Loucy (cell line): ENCODE measurements around the gene DRD1.

ENCODE experiments used
- H2AFZ ChIP-seq: fragments of 200-600 bp; sonication (generic); 2 replicates; pipeline ENCODE4 v1.6.0; 2016; ENCODE audit warnings: antibody characterized with exemption, mild to moderate bottlenecking, low read length, moderate library complexity
- H3F3A ChIP-seq: fragments of 200-600 bp; 2 replicates; pipeline ENCODE4 v1.6.0; 2016; ENCODE audit warnings: antibody characterized with exemption, low read depth, mild to moderate bottlenecking
- H3K27me3 ChIP-seq: fragments of 200-600 bp; sonication (generic); 2 replicates; pipeline ENCODE4 v1.6.1; 2014; ENCODE audit warnings: low read length, mild to moderate bottlenecking; ENCODE audit not compliant: insufficient read depth, poor library complexity, severe bottlenecking
- H3K36me3 ChIP-seq: fragments of 200-600 bp; sonication (generic); 2 replicates; pipeline ENCODE4 v1.6.1; 2016; ENCODE audit warnings: low read length; ENCODE audit not compliant: insufficient read depth
- H3K4me1 ChIP-seq: fragments of 200-600 bp; sonication (generic); 2 replicates; pipeline ENCODE4 v1.5.1; 2014; ENCODE audit warnings: low read length, mild to moderate bottlenecking; ENCODE audit not compliant: insufficient read depth, poor library complexity, severe bottlenecking
- H3K4me2 ChIP-seq: fragments of 200-600 bp; sonication (generic); 2 replicates; pipeline ENCODE4 v1.6.0; 2014; ENCODE audit warnings: antibody characterized with exemption, low read length, low read depth, mild to moderate bottlenecking; ENCODE audit not compliant: poor library complexity, severe bottlenecking
- H3K4me3 ChIP-seq: fragments of 200-600 bp; sonication (generic); 2 replicates; pipeline ENCODE4 v1.5.1; 2014; ENCODE audit warnings: low read length, mild to moderate bottlenecking, mixed read lengths; ENCODE audit not compliant: poor library complexity, severe bottlenecking
- H3K79me2 ChIP-seq: fragments of 200-600 bp; sonication (generic); 2 replicates; pipeline ENCODE4 v1.6.1; 2014; ENCODE audit warnings: low read length; ENCODE audit not compliant: insufficient read depth
- H3K9ac ChIP-seq: fragments of 200-600 bp; sonication (generic); 2 replicates; pipeline ENCODE4 v1.6.0; 2014; ENCODE audit warnings: mild to moderate bottlenecking, low read depth, low read length, moderate library complexity; ENCODE audit not compliant: poor library complexity, severe bottlenecking
- H3K9me2 ChIP-seq: fragments of 200-600 bp; sonication (generic); replicated peaks from 2 replicates; pipeline ENCODE4 v1.6.1; 2016; ENCODE audit warnings: low read depth, low read length, mixed read lengths
- H3K9me3 ChIP-seq: fragments of 200-600 bp; sonication (generic); 2 replicates; pipeline ENCODE4 v1.6.1; 2014; ENCODE audit warnings: mild to moderate bottlenecking, antibody characterized with exemption, low read length, low read depth; ENCODE audit not compliant: insufficient read depth
- H4K20me1 ChIP-seq: fragments of 200-600 bp; sonication (generic); 2 replicates; pipeline ENCODE4 v1.6.0; 2014; ENCODE audit warnings: antibody characterized with exemption, low read length, mild to moderate bottlenecking; ENCODE audit not compliant: insufficient read depth, poor library complexity, severe bottlenecking
- CTCF ChIP-seq: fragments of 200-600 bp; sonication (generic); conservative IDR thresholded peaks from 2 replicates; pipeline ENCODE4 v1.5.1; 2014; ENCODE audit warnings: mild to moderate bottlenecking, antibody characterized with exemption, low read length
- EZH2phosphoT487 ChIP-seq: fragments of 200-600 bp; IDR thresholded peaks from 2 replicates; pipeline ENCODE4 v1.6.1; 2018; ENCODE audit warnings: antibody characterized with exemption, mild to moderate bottlenecking, moderate library complexity, borderline replicate concordance

DRD1 gene

GRCh38 chr5:175420383-175420782, 23.6 kb downstream of the DRD1 start:
- Histone ChIP-seq H3K9ac (no peak overlapping the region), H3F3A (no peaks in the 10 kb centered on the region), H4K20me1 (no peaks in the 10 kb centered on the region), H3K27me3 (no peaks in the 10 kb centered on the region), H3K4me1 (no peaks in the 10 kb centered on the region), H3K4me3 (no peak overlapping the region), H3K9me3 (no peaks in the 10 kb centered on the region), H3K36me3 (no peaks in the 10 kb centered on the region), H3K79me2 (no peaks in the 10 kb centered on the region), H3K4me2 (no peak overlapping the region), H3K9me2 (no peaks in the 10 kb centered on the region), H2AFZ (no peak overlapping the region)
- TF ChIP-seq CTCF, result no peak
- no peak for TF ChIP-seq EZH2phosphoT487

- Histone ChIP-seq H3K36me3 (no peaks in the 10 kb centered on the region), H3K4me2 (no peak overlapping the region), H3K4me1 (no peaks in the 10 kb centered on the region), H3K9me2 (no peaks in the 10 kb centered on the region), H3K9ac (no peak overlapping the region), H3F3A (no peaks in the 10 kb centered on the region), H3K27me3 (no peaks in the 10 kb centered on the region), H2AFZ (no peak overlapping the region), H3K9me3 (no peaks in the 10 kb centered on the region), H3K79me2 (no peaks in the 10 kb centered on the region), H3K4me3 (no peak overlapping the region), H4K20me1 (no peaks in the 10 kb centered on the region)
- TF ChIP-seq EZH2phosphoT487 (no peak), CTCF (no peak)
These were observed 25.7 kb downstream of the DRD1 start for GRCh38 chr5:175418251-175418650.

GRCh38 chr5:175417384-175417783, 26.6 kb downstream of the DRD1 start:
- Histone ChIP-seq H3K9me2 (no peaks in the 10 kb centered on the region), H3K36me3 (no peaks in the 10 kb centered on the region), H3K4me3 (no peak overlapping the region), H3F3A (no peaks in the 10 kb centered on the region), H3K9ac (no peak overlapping the region), H3K79me2 (no peaks in the 10 kb centered on the region), H3K4me1 (no peaks in the 10 kb centered on the region), H3K9me3 (no peaks in the 10 kb centered on the region), H3K4me2 (no peak overlapping the region), H4K20me1 (no peaks in the 10 kb centered on the region), H2AFZ (no peak overlapping the region), H3K27me3 (no peaks in the 10 kb centered on the region)
- no peak for TF ChIP-seq EZH2phosphoT487
- TF ChIP-seq CTCF, result no peak
